GM12891 (cell line): ENCODE measurements around the gene ETV6.

Source experiments
- PAX5 ChIP-seq: IDR thresholded peaks from 2 replicates; pipeline ENCODE4 v1.6.1; 2011; ENCODE audit warnings: low read length, moderate library complexity, mild to moderate bottlenecking; ENCODE audit not compliant: insufficient read depth, severe bottlenecking
- POLR2A ChIP-seq: IDR thresholded peaks from 2 replicates; pipeline ENCODE4 v1.6.1; 2011; ENCODE audit warnings: low read depth, low read length, control low read depth
- POLR2AphosphoS5 ChIP-seq: IDR thresholded peaks from 2 replicates; pipeline ENCODE4 v1.6.1; 2011; ENCODE audit warnings: low read depth, low read length, control low read depth
- POU2F2 ChIP-seq: IDR thresholded peaks from 2 replicates; pipeline ENCODE4 v1.6.1; 2011; ENCODE audit warnings: low read depth, mild to moderate bottlenecking, control low read depth, low read length, moderate library complexity
- SPI1 ChIP-seq: IDR thresholded peaks from 2 replicates; pipeline ENCODE4 v1.6.1; 2011; ENCODE audit warnings: low read depth, low read length, control low read depth
- TAF1 ChIP-seq: IDR thresholded peaks from 2 replicates; pipeline ENCODE4 v1.6.1; 2011; ENCODE audit warnings: low read depth, low read length, control low read depth

DNA sequence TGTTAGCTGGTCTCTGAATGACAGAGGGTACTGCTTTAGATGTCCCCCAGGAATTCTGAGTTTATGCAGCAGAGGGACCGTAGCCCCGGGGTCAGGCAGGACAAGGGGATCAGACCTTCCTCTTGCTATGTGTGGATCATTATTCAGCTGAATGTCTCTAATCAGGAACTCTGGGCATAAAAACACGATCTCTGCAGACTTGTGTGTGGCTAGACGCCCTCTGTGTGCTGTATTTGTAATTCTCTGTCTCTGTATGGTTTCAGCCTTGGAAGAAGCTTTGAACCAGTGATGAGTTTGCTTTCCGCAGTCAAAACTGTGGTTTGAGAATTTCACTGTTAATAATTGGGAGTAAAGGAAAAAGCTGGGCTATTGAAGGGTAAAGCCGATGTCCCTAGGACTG lies 125.3 kb downstream of the ETV6 start:
- TF ChIP-seq POLR2AphosphoS5 = peak; percentile 36; the same call in 1 of the 2 replicates
- TF ChIP-seq TAF1 = no peak
- TF ChIP-seq POLR2A = no peak
- TF ChIP-seq PAX5 = no peak
- TF ChIP-seq SPI1 = no peak
- TF ChIP-seq POU2F2 = no peak
